Spleen (tissue), 11 donors: ENCODE measurements around the gene CHRNA4. TPM values are rescaled to one million over a fixed set of nuclear protein-coding genes. Genes with fewer than 3 reads are reported as not detected.

Experiments
- DNase-seq: peaks from one replicate; pipeline ENCODE4 v3.0.0-alpha.2; 2020
- H3K27ac ChIP-seq, 8 donors: fragments of 200-600 bp; sonication (generic) in 7 of 8; 1 replicate in 4 of 8; 2 replicates in 4 of 8; pipeline versions ENCODE4 v1.5.0 to v1.8.0; 2016 to 2021; ENCODE audit warnings: inconsistent platforms in 4 of 8, mild to moderate bottlenecking in 4 of 8, moderate library complexity in 1 of 8
- H3K27me3 ChIP-seq, 7 donors: fragments of 200-600 bp; sonication (generic) in 6 of 7; replicated peaks in 1 of 7; 1 replicate in 4 of 7; 2 replicates in 3 of 7; pipeline versions ENCODE4 v1.5.0 to v1.8.0; 2016 to 2021; ENCODE audit warnings: inconsistent platforms in 3 of 7, mild to moderate bottlenecking in 1 of 7
- H3K36me3 ChIP-seq, 6 donors: fragments of 200-600 bp; sonication (generic) in 5 of 6; 1 replicate in 4 of 6; 2 replicates in 2 of 6; pipeline versions ENCODE4 v1.5.0 to v1.8.0; 2016 to 2021; ENCODE audit warnings: inconsistent platforms in 2 of 6
- H3K4me1 ChIP-seq, 6 donors: fragments of 200-600 bp; sonication (generic) in 5 of 6; 1 replicate in 3 of 6; 2 replicates in 3 of 6; pipeline versions ENCODE4 v1.5.0 to v1.8.0; 2016 to 2021; ENCODE audit warnings: inconsistent platforms in 3 of 6
- H3K4me3 ChIP-seq, 8 donors: fragments of 200-600 bp; sonication (generic) in 7 of 8; 1 replicate in 4 of 8; 2 replicates in 4 of 8; pipeline versions ENCODE4 v1.5.0 to v1.8.0; 2016 to 2021; ENCODE audit warnings: inconsistent platforms in 4 of 8, mild to moderate bottlenecking in 4 of 8, moderate library complexity in 2 of 8
- H3K9me3 ChIP-seq, 8 donors: fragments of 200-600 bp; sonication (generic) in 7 of 8; 1 replicate in 4 of 8; 2 replicates in 4 of 8; pipeline versions ENCODE4 v1.5.0 to v1.8.0; 2016 to 2021; ENCODE audit warnings: inconsistent platforms in 4 of 8
- POLR2A ChIP-seq, 3 donors: fragments of 450-650 bp; IDR thresholded peaks; one replicate each; pipeline ENCODE4 v1.5.1; 2017; ENCODE audit warnings: antibody characterized with exemption in 3 of 3, mild to moderate bottlenecking in 1 of 3
- POLR2AphosphoS5 ChIP-seq, 3 donors: sonication (generic); formaldehyde crosslinking; IDR thresholded peaks; one replicate each; pipeline ENCODE4 v1.5.1; 2017; ENCODE audit warnings: antibody characterized with exemption in 3 of 3
- WGBS, 5 donors: extraction: QIAGEN DNeasy Blood & Tissue Kit in 3 of 5; methylation state at CpG; one replicate each; pipeline versions ENCODE4 v1.1.5 to v1.1.7; 2013 to 2018; 5-methylcytosine and 5-hydroxymethylcytosine counted together
- intact Hi-C: fragments of 100-400 bp; cut with DNase I; formaldehyde crosslinking; loops from one replicate; pipeline ENCODE4 v1.15.0; 2023; ENCODE audit warnings: low total_unique reads
- polyA plus RNA-seq, 3 donors: library from polyadenylated mRNA; stranded (reverse); fragments of 200-250 nt; gene quantifications; one replicate each; pipeline ENCODE4 v1.2.1, GENCODE V29; 2013
- total RNA-seq, 7 donors: library from RNA; depleted of rRNA in 3 of 7; stranded (reverse); fragments of >200 nt in 3 of 7; fragmentation: NEBNext Ultra II Directional in 4 of 7; extraction: Animal tissue kit (Norgen Biotek cat#: 25700) in 4 of 7; gene quantifications; one replicate each; pipeline versions ENCODE4 v1.1.0 to v1.2.1, GENCODE V29; 2016 to 2021
- TF ChIP-seq, protein P1 (sequence below), 11 experiments: fragments of 200-600 bp in 7 of 11; fragments of 450-650 bp in 4 of 11; sonication (generic) in 4 of 11; IDR thresholded peaks in 8 of 11; conservative IDR thresholded peaks in 3 of 11; 1 replicate in 7 of 11; 2 replicates in 4 of 11; pipeline versions ENCODE4 v1.4.0 to v1.8.0; 2016 to 2021; ENCODE audit warnings: antibody characterized with exemption in 11 of 11, inconsistent platforms in 4 of 11, mild to moderate bottlenecking in 1 of 11
- donor health status: healthy with polysubstance abuse.
- donor health status: DM: no; HTN: no; CAD: no; lungs with moderate emphysema.
- donor health status: DM: no; HTN: no; CAD: no.
- donor health status: Bipolar disorder and iron deficiency.
- donor health status: healthy.
- donor health status: DM: no; HTN: no; CAD: no.
- donor health status: DM: yes; HTN: yes; CAD: no.

The CHRNA4 gene
- total and polyA plus RNA-seq, 10 donors = 0.15 to 13.8 (median 1.3) TPM; not detected in 1

DNA sequence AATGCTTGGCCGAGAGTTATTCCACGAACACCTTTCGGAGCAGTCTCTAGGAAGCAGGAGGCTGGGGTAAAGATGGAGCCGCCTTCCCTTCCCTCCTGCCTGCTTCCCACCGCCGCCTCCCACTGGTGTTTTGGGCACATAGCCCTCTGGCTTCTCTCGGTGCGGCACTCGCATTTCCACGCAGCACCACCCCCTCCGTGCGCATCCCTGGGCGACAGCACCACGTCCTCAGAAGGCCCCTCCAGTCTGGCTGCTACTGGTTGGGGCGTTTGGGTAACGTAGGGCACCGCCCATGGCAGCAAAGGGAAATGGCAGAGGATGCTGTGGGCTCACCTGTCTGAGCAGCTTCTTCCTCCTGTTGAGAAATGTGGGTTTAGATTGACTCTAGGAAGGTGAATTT is 65.7 kb downstream of the CHRNA4 start:
- intact Hi-C loops = no loop called here

DNA sequence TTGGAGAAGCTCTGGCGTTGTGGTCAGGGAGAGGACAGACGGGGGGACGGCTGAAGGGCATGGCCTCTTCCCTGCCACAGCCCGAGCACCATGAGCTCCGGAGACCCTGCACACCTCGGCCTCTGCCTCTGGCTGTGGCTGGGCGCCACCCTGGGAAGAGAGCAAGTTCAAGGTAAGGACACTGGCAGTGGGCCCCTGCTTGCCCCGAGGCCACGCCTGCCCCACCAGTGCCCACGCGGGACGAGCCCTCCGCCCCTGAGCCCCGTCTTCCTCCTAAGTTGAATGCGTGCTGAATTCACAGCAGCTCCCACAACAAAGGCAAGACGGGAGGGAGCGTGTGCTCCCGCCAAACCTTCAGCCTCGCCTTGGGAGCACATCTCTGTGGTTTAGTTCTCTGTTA is 66.1 kb downstream of the CHRNA4 start:
- no peak for DNase-seq
- intact Hi-C loops = no loop called here
- WGBS, 5 donors = 32 to 53% (median 44%) methylated on average over 9 to 19 of the region's 19 CpGs
- no peak overlapping the region for H3K27ac ChIP-seq
- H3K27me3 ChIP-seq = peaks cover 0 to 77% (median 53%) of the 10 kb centered on the region in 7 donors
- H3K36me3 ChIP-seq = no peaks in the 10 kb centered on the region
- peaks cover 0 to 25% (median 15%) of the 10 kb centered on the region in 6 donors for H3K4me1 ChIP-seq
- H3K4me3 ChIP-seq = no peak overlapping the region
- TF ChIP-seq POLR2AphosphoS5 (IDR thresholded peaks at IDR 0.05) (no peak), POLR2A (IDR thresholded peaks at IDR 0.05) (no peak)
- TF ChIP-seq, protein P1, sequence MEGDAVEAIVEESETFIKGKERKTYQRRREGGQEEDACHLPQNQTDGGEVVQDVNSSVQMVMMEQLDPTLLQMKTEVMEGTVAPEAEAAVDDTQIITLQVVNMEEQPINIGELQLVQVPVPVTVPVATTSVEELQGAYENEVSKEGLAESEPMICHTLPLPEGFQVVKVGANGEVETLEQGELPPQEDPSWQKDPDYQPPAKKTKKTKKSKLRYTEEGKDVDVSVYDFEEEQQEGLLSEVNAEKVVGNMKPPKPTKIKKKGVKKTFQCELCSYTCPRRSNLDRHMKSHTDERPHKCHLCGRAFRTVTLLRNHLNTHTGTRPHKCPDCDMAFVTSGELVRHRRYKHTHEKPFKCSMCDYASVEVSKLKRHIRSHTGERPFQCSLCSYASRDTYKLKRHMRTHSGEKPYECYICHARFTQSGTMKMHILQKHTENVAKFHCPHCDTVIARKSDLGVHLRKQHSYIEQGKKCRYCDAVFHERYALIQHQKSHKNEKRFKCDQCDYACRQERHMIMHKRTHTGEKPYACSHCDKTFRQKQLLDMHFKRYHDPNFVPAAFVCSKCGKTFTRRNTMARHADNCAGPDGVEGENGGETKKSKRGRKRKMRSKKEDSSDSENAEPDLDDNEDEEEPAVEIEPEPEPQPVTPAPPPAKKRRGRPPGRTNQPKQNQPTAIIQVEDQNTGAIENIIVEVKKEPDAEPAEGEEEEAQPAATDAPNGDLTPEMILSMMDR (IDR thresholded peaks at IDR 0.05 in 8 of 11, conservative IDR thresholded peaks at IDR 0.05 in 3 of 11) = no peak
- no peaks in the 10 kb centered on the region for H3K9me3 ChIP-seq

More for the DNA sequence above, 65.7 kb downstream of the CHRNA4 start:
- peaks cover 0 to 79% (median 53%) of the 10 kb centered on the region in 7 donors for H3K27me3 ChIP-seq
- 28 to 36% (median 30%) methylated on average over 17 of the region's 17 CpGs for WGBS, 5 donors
- TF ChIP-seq POLR2AphosphoS5 (IDR thresholded peaks at IDR 0.05) (no peak), POLR2A (IDR thresholded peaks at IDR 0.05) (no peak)
- TF ChIP-seq, protein P1 (IDR thresholded peaks at IDR 0.05 in 8 of 11, conservative IDR thresholded peaks at IDR 0.05 in 3 of 11) = no peak
- H3K9me3 ChIP-seq = no peaks in the 10 kb centered on the region
- H3K36me3 ChIP-seq = no peaks in the 10 kb centered on the region
- no peak overlapping the region for H3K27ac ChIP-seq
- DNase-seq = no peak
- H3K4me3 ChIP-seq = no peak overlapping the region
- peaks cover 0 to 22% (median 13%) of the 10 kb centered on the region in 6 donors for H3K4me1 ChIP-seq

DNA sequence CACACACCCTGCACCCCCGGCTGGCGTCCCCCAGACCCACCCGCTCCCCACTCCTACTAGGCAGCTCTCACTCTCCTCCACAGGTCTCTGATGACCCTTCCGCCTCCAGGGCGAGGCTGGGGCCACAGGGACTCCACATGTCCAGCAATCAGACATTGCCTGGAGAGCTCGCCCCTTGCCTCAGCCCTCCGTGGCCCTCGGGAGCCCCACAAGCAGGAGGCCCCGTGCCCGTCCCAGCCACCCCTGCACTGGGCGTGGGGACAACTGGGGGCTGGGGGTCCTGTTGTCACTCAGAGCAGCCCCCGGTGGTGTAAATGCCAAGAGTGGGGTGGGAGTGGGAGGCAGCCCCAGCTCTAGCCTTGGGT is 66.6 kb downstream of the CHRNA4 start:
- Histone ChIP-seq H3K4me1 (peaks cover 0 to 27% (median 16%) of the 10 kb centered on the region in 6 donors), H3K27me3 (peaks cover 0 to 72% (median 53%) of the 10 kb centered on the region in 7 donors), H3K27ac (no peak overlapping the region), H3K4me3 (no peak overlapping the region), H3K9me3 (no peaks in the 10 kb centered on the region), H3K36me3 (peaks cover 0 to 3% (median under 1%) of the 10 kb centered on the region in 6 donors)
- DNase-seq = no peak
- intact Hi-C loops = no loop called here
- TF ChIP-seq POLR2AphosphoS5 (IDR thresholded peaks at IDR 0.05) (no peak), POLR2A (IDR thresholded peaks at IDR 0.05) (no peak)
- TF ChIP-seq, protein P1 (IDR thresholded peaks at IDR 0.05 in 8 of 11, conservative IDR thresholded peaks at IDR 0.05 in 3 of 11) = no peak
- 80 to 95% (median 87%) methylated on average over 5 to 12 of the region's 12 CpGs for WGBS, 5 donors

DNA sequence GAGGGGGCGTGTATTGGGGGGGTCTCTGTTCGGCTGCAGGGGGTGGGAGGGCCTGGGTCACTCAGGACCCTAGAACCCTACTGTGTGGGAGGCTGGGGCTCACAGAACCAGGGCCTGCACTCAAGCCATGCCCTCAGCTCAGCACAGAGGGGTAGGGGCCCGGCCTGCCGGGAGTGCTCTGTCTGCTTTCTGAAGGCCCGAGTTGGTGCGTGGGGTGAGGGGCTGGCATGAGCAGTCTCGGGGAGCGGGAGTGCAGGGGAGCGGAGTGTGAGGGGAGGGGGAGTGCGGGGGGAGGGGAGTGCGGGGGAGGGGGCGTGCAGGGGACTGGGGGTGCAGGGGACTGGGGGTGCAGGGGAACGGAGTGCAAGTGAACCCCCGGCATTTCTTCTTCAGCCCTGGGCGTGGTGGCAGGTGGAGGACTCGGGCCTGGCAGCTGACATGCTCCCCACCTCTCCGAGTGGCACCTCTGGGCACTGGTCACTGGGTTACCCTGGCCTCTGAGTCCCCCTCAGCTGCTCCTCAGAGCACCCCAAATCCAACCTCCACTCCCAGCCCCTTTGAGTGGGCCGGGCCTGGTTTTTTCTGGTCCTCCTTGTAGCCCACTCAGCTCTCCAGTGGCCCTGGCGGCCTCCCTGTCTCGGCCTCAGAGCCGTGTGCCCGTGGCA is 67.1 kb downstream of the CHRNA4 start:
- Histone ChIP-seq H3K9me3 (no peaks in the 10 kb centered on the region), H3K4me3 (no peak overlapping the region), H3K4me1 (peaks cover 0 to 27% (median 16%) of the 10 kb centered on the region in 6 donors), H3K27ac (no peak overlapping the region), H3K36me3 (peaks cover 0 to 8% (median 5%) of the 10 kb centered on the region in 6 donors), H3K27me3 (peaks cover 0 to 67% (median 49%) of the 10 kb centered on the region in 7 donors)
- intact Hi-C loops = no loop called here
- TF ChIP-seq POLR2A (IDR thresholded peaks at IDR 0.05) (no peak), POLR2AphosphoS5 (IDR thresholded peaks at IDR 0.05) (no peak)
- TF ChIP-seq, protein P1 (IDR thresholded peaks at IDR 0.05 in 8 of 11, conservative IDR thresholded peaks at IDR 0.05 in 3 of 11) = no peak
- DNase-seq = no peak
- WGBS, 5 donors = 58 to 71% (median 68%) methylated on average over 12 to 19 of the region's 22 CpGs
